GM21786 (cell line): ENCODE measurements around the gene IL1RAPL1.

Experiments used
- ATAC-seq: cut with Tn5 transposase; IDR thresholded peaks from one replicate; pipeline ENCODE4 v1.9.1; 2021; ENCODE audit not compliant: unreplicated experiment

IL1RAPL1 gene

GRCh38 chrX:28946846-28947245 is 359.6 kb downstream of the IL1RAPL1 start:
- no peak for ATAC-seq

DNA sequence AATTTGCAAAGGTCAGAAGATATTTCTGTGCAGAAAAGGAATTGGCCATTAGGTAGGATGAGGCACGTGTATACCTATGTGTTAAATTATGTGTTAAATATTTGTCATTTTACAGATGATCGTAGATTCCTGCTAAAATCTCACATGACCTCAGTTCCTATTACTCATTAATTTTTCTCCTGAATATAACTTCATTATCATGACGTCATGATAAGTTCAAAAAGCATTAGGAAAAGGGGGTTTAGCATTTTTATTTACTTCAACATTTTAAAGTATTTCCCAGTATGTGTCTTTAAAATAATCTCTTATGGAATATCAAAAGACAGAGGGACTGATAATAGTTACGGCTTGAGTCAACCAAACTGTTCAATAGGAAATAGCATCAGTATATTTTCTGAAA is 372.8 kb downstream of the IL1RAPL1 start:
- no peak for ATAC-seq

DNA sequence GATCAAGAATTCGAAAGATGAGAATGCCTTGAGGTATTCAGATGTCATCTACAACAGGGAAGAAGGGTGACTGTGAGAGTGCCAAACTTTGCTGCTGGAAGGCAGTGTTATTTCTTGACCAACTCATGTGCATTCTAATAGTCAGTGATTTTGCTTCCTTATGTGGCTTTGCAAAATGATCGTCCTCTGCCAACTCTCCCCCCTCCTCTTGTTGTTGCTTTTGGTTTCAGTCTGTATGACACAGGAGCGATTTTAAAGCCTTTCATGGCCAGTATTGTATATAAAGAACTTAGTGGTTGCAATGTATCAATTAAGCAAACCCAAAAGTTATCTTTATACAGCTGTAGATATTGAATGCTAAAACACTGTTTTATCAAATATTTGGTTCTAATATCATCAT is 379.1 kb downstream of the IL1RAPL1 start:
- ATAC-seq = no peak

DNA sequence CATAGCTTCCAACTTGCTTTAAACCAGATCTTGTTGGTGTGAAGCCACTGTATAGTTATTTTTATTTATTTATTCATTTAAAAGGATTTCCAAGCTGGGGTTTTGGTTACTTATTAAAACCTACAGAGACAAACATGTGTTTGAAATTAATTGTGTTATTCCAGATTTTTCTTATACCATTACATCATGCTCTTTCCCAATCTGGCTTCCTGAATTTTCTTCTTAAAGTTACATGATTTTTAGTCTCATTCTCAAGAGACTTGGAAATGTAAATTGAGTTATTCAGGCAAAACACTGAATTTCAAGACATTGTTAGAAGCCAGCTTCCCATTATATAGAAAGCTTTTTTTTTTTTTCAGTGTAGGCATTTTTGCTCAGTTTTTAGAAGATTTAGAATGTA is 381.9 kb downstream of the IL1RAPL1 start:
- no peak for ATAC-seq

DNA sequence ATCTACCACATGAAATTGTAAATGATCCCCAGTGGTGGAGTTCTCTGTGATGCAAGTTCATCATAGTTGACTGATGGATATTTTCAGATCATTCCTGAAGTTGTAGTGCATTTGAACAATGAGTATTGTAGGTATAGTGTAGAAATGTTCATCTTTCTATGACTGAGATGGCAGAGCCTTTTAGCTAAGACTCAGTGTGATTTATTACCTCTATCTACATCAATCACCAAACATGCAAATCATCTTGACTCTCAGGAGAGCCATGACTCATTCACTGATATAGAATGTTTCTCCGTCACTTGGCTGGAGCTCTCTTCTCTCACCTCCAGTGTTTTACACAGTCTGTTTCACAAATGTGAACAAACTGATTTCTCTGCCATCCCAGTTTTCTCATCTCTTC is 392.6 kb downstream of the IL1RAPL1 start:
- no peak for ATAC-seq

- ATAC-seq = peak; percentile 68
Observed at GRCh38 chrX:28981952-28982351, 394.7 kb downstream of the IL1RAPL1 start.

DNA sequence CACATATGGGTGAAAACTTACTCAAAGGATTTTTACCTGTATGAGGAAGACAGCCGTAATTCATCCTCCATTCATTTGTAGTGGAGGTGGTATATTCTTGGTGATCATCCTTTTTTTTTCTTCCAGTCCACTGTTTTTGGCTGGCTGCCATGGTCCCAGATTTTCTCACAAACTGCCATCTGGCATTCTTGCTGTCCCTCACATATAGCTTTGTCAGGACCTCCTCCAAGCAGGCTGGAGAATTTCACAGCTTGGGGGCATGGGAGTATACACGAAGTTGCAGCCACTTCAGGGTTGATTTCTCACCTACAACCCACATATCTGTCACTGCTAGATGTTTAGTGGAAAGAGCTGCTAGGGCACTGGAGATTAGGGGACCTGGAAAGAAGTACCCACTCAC is 401.0 kb downstream of the IL1RAPL1 start:
- ATAC-seq = no peak

DNA sequence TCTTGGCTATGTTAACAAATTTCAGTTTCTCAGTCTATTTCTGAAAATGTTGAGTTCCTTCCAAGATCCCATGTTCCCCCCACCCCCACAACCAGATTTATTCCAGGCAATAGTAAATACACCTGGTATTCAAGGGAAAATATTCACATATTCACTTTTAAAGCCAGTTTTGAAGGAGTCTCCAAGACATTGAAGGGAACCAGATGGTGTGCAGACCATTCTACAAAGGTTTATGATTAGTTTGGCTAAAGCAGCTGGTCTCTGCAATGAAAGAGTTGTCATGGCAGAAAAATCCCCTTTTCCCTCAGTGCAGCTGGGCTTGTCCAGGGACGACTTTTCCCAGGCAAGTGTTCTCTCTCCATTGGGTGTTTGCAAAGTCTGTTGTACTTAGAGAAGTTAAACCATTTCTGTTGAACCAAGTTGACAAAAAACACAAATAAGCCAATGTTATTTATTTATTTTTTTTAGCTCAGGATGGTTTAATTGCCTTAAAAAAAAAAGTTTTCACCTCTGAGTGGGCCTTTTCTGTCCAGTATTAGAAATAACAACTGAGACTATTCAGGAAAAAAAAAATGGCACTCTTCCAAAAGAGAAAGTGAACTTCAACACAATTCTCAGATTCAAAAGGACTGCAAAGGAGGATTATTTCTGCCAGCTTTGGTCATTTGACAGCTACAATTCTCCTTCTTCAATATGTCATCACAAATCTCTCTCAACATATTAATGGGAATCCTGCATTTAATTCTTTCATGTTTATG is 410.6 kb downstream of the IL1RAPL1 start:
- no peak for ATAC-seq

- no peak for ATAC-seq
Observed at GRCh38 chrX:28998609-28999135, 411.4 kb downstream of the IL1RAPL1 start.

DNA sequence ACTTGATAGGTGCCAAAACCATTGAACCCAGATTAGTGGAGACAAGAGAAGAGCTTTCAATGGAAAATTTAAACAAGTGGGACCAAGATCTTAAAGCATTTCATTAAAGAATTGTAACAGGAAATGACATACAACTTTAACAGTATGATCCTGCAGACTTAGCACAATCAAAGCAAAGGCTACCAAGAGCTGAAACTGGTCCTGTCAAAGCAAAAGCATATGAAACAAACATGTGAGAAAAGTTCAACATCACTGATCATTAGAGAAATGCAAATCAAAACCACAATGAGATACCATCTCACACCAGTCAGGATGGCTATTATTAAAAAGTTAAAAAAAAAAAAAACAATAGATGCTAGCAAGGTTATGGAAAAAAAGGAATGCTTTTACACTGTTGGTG is 425.6 kb downstream of the IL1RAPL1 start:
- peak; percentile 55 for ATAC-seq

DNA sequence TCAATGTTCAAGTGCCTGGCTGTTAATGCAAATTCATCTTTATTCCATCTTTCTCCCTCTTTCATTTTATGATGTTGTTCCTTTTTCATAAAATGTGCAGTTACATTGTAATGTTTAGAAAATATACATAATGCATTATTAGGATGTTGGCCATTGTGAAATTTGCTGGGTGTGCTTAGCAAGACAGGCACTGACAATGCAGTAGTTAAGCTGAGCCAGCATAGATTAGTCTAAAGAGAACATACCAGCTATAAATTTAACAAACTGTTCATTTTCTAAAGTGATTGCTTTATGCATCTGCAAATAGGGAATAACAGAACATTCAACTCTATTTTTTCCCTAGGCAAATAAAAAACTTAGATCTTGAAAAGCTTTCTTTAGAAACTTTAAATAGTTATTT is 436.0 kb downstream of the IL1RAPL1 start:
- no peak for ATAC-seq

- no peak for ATAC-seq
Observed at GRCh38 chrX:29024871-29025270, 437.6 kb downstream of the IL1RAPL1 start.

DNA sequence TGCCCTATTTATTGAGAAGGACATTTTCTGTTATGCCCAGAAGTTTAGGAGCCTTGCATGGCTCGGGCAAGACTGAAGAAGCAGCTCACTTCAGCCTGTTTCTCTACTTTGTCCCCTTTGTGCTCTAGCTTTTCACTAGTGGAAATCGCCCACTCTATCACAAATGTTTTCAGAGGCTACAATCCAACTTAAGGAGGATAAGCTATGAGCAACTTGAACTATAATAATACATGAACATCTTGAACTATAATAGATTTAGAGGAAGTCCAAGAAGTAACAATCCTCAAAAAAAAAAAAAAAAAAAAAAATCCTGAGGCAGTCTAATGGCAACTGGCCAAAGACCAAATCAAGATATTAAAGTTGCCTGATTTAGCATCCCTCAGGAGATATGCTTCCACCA is 452.3 kb downstream of the IL1RAPL1 start:
- ATAC-seq = no peak

DNA sequence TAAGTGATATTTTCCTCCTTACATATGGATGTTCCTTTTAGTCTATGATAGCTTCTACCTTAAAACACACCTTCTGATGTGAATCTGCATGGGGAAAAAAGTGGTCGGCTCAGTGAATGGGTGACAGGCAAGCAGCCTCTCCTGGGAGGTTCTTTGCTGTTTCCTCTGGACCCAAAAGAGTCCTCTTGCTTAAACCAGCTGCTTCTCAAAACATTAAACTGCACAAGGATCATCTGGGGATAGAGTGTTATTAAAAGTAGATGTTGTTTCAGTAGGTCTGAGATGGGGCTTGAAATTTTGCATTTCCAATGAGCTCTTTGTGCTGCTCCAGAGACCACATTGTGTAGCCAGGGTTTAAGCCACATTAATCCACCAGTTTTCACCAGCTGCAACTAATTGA is 452.9 kb downstream of the IL1RAPL1 start:
- ATAC-seq = no peak

DNA sequence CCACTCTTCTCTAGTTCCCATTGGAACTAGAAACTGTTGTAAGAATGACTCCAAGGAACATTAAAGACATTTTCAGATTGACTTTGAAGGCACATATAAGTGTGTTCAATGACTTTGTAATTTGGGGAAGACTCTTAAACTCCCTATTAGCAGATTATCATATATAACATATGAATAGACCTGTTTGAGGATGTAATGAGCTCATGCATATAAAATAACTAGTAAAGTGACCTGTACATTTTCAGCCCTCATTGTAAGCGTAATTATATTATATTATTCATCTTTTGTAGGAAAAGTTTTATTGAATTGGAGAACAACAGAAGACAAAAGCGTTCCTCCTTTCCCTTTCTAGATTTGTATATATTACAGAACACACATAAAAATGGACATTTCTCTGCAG is 455.1 kb downstream of the IL1RAPL1 start:
- ATAC-seq = no peak

- ATAC-seq = no peak
Observed at GRCh38 chrX:29043746-29044145, 456.5 kb downstream of the IL1RAPL1 start.

GRCh38 chrX:29044423-29045184 is 457.4 kb downstream of the IL1RAPL1 start:
- no peak for ATAC-seq

DNA sequence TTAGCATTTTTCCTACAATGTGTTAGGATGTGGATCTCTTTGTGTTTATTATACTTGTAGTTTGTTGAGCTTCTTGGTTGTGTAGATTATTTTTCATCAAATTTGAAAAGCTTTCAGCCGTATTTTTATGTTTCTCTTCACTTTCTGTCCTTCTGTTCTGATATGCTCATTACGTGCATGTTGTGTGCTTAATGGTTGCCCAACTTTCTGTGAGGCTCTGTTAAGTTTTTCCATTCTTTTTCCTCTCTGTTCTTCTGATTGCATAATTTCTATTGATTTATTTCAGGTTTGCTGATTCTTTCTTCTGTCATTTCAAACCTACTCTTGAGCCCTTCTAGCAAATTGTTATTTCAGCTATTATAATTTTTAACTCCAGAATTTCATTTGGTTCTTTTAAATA is 478.2 kb downstream of the IL1RAPL1 start:
- no peak for ATAC-seq

DNA sequence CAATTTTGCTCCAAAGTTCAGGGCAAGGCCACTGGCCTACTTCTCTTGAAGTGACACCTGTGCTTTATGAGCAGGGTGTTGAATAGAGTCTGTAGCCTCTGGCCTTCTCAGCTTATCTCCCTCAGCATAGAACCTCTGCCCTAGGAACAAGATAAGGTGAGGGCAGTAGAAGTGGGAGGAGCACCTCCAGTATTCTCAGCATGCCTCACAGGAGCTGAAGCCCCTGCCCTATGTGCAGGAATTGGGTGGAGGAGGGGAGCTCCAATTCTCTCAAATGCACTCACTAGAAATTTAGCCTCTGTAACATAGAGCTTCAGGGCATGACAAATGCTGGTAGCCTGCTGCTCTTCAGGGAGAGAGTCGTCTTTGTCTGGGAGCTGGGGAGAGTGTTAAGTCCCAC is 479.3 kb downstream of the IL1RAPL1 start:
- no peak for ATAC-seq

- no peak for ATAC-seq
Observed at GRCh38 chrX:29067351-29067750, 480.1 kb downstream of the IL1RAPL1 start.

DNA sequence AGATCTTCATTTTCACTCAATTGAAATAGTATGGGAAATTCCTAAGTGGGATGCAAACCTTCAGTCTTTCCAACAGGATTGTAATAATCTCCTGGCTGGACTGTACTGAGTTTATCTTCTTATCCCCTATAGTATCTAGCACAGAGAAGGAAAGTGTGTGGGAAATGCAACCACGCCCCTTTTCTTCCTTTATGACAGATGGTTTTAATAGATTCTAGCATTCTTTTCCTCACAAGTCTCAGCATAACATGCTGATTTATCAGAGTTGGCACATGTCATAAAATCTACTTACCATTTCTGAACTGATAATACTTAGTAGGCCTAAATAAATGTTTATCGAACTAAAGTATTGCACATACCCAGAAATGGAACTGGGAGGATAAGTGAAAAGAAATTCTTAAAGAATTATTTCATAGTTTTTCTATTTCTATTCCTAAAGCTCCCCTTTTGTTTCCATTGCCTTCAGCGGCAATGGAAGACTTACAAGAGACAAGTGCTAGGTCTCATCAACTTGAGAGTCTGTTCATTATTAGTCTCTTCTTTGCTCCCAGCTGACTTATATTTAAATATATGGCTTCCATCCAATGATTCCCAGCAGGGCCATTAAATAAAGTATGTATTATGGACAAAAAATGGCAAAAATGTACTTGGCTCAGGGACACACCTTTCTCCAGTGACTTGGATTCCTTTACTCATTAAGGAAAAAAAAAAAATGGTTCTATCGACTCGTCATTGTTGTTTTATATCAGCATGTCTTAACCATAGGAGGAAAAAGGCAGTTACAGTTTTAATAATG is 484.5 kb downstream of the IL1RAPL1 start:
- no peak for ATAC-seq
